HepG2 (cell line): ENCODE measurements around the gene NAP1L1. TPM values are rescaled to one million over a fixed set of nuclear protein-coding genes. Genes with fewer than 3 reads are reported as not detected.

Source experiments
- ATAC-seq: fragments of 200-7000 bp; cut with Tn5 transposase; 3 replicates; pipeline ENCODE4 v1.9.1; 2020; ENCODE audit warnings: mild to moderate bottlenecking, moderate library complexity
- BruUV-seq: library from RNA; stranded (reverse); fragments of 400-500 nt; replicated peaks from 2 replicates; lab custom pipeline; 2021; lab: Mats Ljungman, UMichigan
- CTCF ChIA-PET: fragments of 300-600 bp; formaldehyde crosslinking; extraction: SDS; loops from one replicate; lab custom pipeline; 2021; ENCODE audit warnings: low total read pairs, inconsistent platforms, low intra/inter-chr PET ratio; lab: Yijun Ruan, JAX
- POLR2A ChIA-PET: fragments of 350-600 bp; sonication (Branson Sonifier 250); formaldehyde crosslinking; loops from one replicate; lab custom pipeline; 2020; ENCODE audit warnings: antibody characterized with exemption, inconsistent platforms; lab: Yijun Ruan, JAX
- DNase-seq: peaks from one replicate; pipeline ENCODE4 v3.0.0-alpha.2; 2015; ENCODE audit warnings: low spot score
- FAIRE-seq: peaks from 3 replicates; lab custom pipeline; 2011; peaks lifted over from hg19 to GRCh38; lab: Jason Lieb, UNC
- H2AFZ ChIP-seq: one replicate; pipeline ENCODE4 v1.6.1; 2011; ENCODE audit warnings: low read length, inconsistent platforms
- H3K27ac ChIP-seq: fragments of 300-600 bp; 3 replicates; pipeline ENCODE4 v1.8.0; 2011; ENCODE audit warnings: mixed run types, mild to moderate bottlenecking, mixed read lengths, low read length, inconsistent platforms; ENCODE audit not compliant: insufficient read depth; ENCODE audit errors: extremely low read length
- H3K27me3 ChIP-seq, 2 experiments: fragments of 200-600 bp in 1 of 2; 2 replicates in 1 of 2; 3 replicates in 1 of 2; pipeline versions ENCODE4 v1.6.0 to v1.8.0; 2011; ENCODE audit warnings: low read length in 2 of 2, mild to moderate bottlenecking in 2 of 2, moderate library complexity in 2 of 2, inconsistent platforms in 1 of 2; ENCODE audit not compliant: insufficient read depth in 2 of 2, control insufficient read depth in 1 of 2
- H3K36me3 ChIP-seq, 2 experiments: fragments of 200-600 bp in 1 of 2; replicated peaks in 1 of 2; 2 replicates in 1 of 2; 3 replicates in 1 of 2; pipeline versions ENCODE4 v1.5.1 to v1.8.0; 2011; ENCODE audit warnings: low read length in 2 of 2, inconsistent platforms in 1 of 2; ENCODE audit not compliant: insufficient read depth in 2 of 2, control insufficient read depth in 1 of 2
- H3K4me1 ChIP-seq: 2 replicates; pipeline ENCODE4 v1.5.1; 2012; ENCODE audit warnings: low read length, inconsistent platforms; ENCODE audit not compliant: insufficient read depth
- H3K4me2 ChIP-seq: 2 replicates; pipeline ENCODE4 v1.6.0; 2011; ENCODE audit warnings: low read depth, low read length, inconsistent platforms
- H3K4me3 ChIP-seq, 3 experiments: fragments of 200-600 bp in 1 of 3; sonication (generic), shearing (Covaris generic) in 1 of 3; replicated peaks in 1 of 3; 2 replicates each; pipeline ENCODE4 v1.5.1; 2011 to 2016; ENCODE audit warnings: low read length in 3 of 3, inconsistent platforms in 2 of 3, low read depth in 2 of 3, mild to moderate bottlenecking in 2 of 3, control low read depth in 1 of 3, mixed read lengths in 1 of 3; ENCODE audit not compliant: insufficient read depth in 1 of 3
- H3K79me2 ChIP-seq: one replicate; pipeline ENCODE4 v1.6.1; 2011; ENCODE audit warnings: low read length, inconsistent platforms; ENCODE audit not compliant: insufficient read depth
- H3K9ac ChIP-seq: 2 replicates; pipeline ENCODE4 v1.6.0; 2011; ENCODE audit warnings: mild to moderate bottlenecking, low read depth, low read length, inconsistent platforms; ENCODE audit not compliant: insufficient read depth
- H3K9me3 ChIP-seq: 2 replicates; pipeline ENCODE4 v1.5.1; 2012; ENCODE audit warnings: mild to moderate bottlenecking, low read length
- H4K20me1 ChIP-seq: 2 replicates; pipeline ENCODE4 v1.6.0; 2011; ENCODE audit warnings: inconsistent platforms, mild to moderate bottlenecking, low read length, moderate library complexity; ENCODE audit not compliant: insufficient read depth
- AKNA ChIP-seq: sonication (generic); formaldehyde crosslinking; IDR thresholded peaks from 2 replicates; pipeline ENCODE4 v1.4.0; 2020; ENCODE audit warnings: missing genetic modification reagents, borderline replicate concordance
- ATF7-NPFF ChIP-seq: sonication (generic); formaldehyde crosslinking; IDR thresholded peaks from 2 replicates; pipeline ENCODE4 v1.8.1; 2023; ENCODE audit warnings: mild to moderate bottlenecking, low read depth, missing genetic modification reagents, moderate library complexity
- HNRNPL ChIP-seq: fragments of 200-400 bp; formaldehyde crosslinking; IDR thresholded peaks from 2 replicates; pipeline ENCODE4 v1.6.1; 2017; ENCODE audit warnings: mild to moderate bottlenecking, low read depth, low read length
- MXD4 ChIP-seq: IDR thresholded peaks from 2 replicates; pipeline ENCODE4 v1.6.1; 2016; ENCODE audit warnings: mild to moderate bottlenecking, missing biosample characterization, missing genetic modification reagents
- SOX13 ChIP-seq, 3 experiments: fragments of 450-650 bp in 1 of 3; sonication (generic) in 1 of 3; formaldehyde crosslinking in 1 of 3; IDR thresholded peaks in 2 of 3; conservative IDR thresholded peaks in 1 of 3; 2 replicates each; pipeline versions ENCODE4 v1.5.0 to v1.6.1; 2016 to 2020; ENCODE audit warnings: antibody characterized with exemption in 1 of 3, mild to moderate bottlenecking in 1 of 3, missing compliant biosample characterization in 1 of 3, missing genetic modification reagents in 1 of 3, moderate library complexity in 1 of 3
- XRCC5 ChIP-seq: fragments of 200-400 bp; formaldehyde crosslinking; optimal IDR thresholded peaks from 2 replicates; pipeline ENCODE3; 2017; ENCODE audit warnings: mild to moderate bottlenecking, low read length
- ZNF737 ChIP-seq: sonication (generic); formaldehyde crosslinking; IDR thresholded peaks from 2 replicates; pipeline ENCODE4 v1.5.0; 2020; ENCODE audit warnings: missing genetic modification reagents, mild to moderate bottlenecking, borderline replicate concordance
- ZSCAN21 ChIP-seq: sonication (generic); formaldehyde crosslinking; IDR thresholded peaks from 2 replicates; pipeline ENCODE4 v1.8.0; 2022; ENCODE audit warnings: mild to moderate bottlenecking, missing genetic modification reagents, moderate library complexity, borderline replicate concordance
- WGBS: methylation state at CpG from one replicate; pipeline ENCODE4 v1.1.6; 2017; ENCODE audit warnings: low lambda C conversion rate; 5-methylcytosine and 5-hydroxymethylcytosine counted together
- in situ Hi-C: cut with HindIII; loops from 2 replicates; pipeline ENCODE4 v1.10.0; 2017; ENCODE audit warnings: low pct_unique_long_range_greater_than_20kb; ENCODE audit not compliant: extremely low pct_ligation_motif_present
- intact Hi-C: fragments of 100-400 bp; cut with micrococcal nuclease; formaldehyde crosslinking; loops from one replicate; pipeline ENCODE4 v1.10.0; 2022; ENCODE audit not compliant: unreplicated experiment
- polyA plus RNA-seq, 8 experiments: library from polyadenylated mRNA; depleted of rRNA in 3 of 8; stranded (reverse) in 7 of 8; unstranded in 1 of 8; fragments of >200 nt; fragmentation: Illumina TruSeq in 4 of 8; extraction: Trizol in 4 of 8; gene quantifications; 2 replicates each; pipeline versions ENCODE4 v1.2.1 to v1.2.3, GENCODE V29; 2011 to 2016; ENCODE audit warnings: low read depth in 4 of 8, missing spikeins in 1 of 8, mixed read lengths in 1 of 8; ENCODE audit not compliant: insufficient read depth in 1 of 8
- total RNA-seq, 5 experiments: library from RNA; depleted of rRNA; stranded (reverse); fragments of >200 nt; fragmentation: Illumina TruSeq; extraction: Trizol; gene quantifications; 2 replicates each; pipeline ENCODE4 v1.2.3, GENCODE V29; 2016; ENCODE audit warnings: low read depth in 1 of 5
- TF ChIP-seq, protein P1 (sequence below): sonication (generic); formaldehyde crosslinking; IDR thresholded peaks from 2 replicates; pipeline ENCODE4 v1.8.0; 2022; ENCODE audit warnings: missing genetic modification reagents, mild to moderate bottlenecking, inconsistent platforms, borderline replicate concordance
- TF ChIP-seq, protein P2 (sequence below): IDR thresholded peaks from 2 replicates; pipeline ENCODE4 v1.6.1; 2016; ENCODE audit warnings: low read depth
- TF ChIP-seq, protein P3 (sequence below): sonication (generic); formaldehyde crosslinking; IDR thresholded peaks from 2 replicates; pipeline ENCODE4 v1.5.0; 2020; ENCODE audit warnings: missing genetic modification reagents

NAP1L1 gene
- total and polyA plus RNA-seq, 2 of the 13 experiments (the other 11 are each of a cell fraction or from before 2014, with no cell fraction given), result 207 to 309 TPM

DNA sequence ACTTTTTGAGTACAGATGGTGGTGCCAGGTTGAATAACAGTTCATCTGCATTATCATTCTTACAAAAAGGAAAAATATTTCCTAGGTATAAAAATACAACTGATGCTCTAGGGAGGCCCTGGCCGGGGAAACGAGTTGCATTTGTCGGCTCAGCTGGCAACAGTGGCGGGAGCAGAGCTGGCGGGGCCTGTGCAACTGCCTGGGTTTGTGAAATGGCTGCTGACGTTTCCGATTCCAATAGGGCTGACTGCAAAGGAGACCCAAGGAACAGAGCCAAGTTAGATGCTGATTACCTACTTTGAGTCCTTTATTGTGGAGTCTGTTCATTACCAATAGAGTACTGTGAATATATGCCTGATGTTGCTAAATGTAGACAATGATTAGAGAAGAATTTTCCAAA, 27.2 kb downstream of the NAP1L1 start (continued):
- TF ChIP-seq AKNA (CRISPR knock-in tag), result no peak
- TF ChIP-seq MXD4 (CRISPR knock-in tag), result no peak
- TF ChIP-seq, protein P1, sequence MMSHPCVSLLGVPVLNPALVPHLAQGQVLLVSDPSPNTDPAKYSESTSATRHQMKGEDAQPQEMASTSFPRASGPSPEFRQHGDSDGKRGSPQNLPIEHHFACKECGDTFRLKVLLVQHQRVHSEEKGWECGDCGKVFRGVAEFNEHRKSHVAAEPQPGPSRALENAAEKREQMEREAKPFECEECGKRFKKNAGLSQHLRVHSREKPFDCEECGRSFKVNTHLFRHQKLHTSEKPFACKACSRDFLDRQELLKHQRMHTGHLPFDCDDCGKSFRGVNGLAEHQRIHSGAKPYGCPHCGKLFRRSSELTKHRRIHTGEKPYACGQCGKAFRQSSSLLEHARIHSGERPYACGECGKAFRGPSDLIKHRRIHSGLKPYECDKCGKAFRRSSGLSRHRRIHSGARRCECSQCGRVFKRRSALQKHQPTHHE (CRISPR knock-in tag), result no peak
- TF ChIP-seq ZNF737, result no peak
- no peak for TF ChIP-seq ZSCAN21 (CRISPR knock-in tag)
- no peak for TF ChIP-seq ATF7-NPFF

- CTCF ChIA-PET, result no interaction called here
- DNase-seq (no peak), ATAC-seq (no peak), FAIRE-seq (no peak)
- in situ Hi-C loops, result no loop called here
- no peaks in the 10 kb centered on the region for H3K9me3 ChIP-seq
- POLR2A ChIA-PET, result no interaction called here
- 94% methylated on average over 2 of the region's 2 CpGs for WGBS
- TF ChIP-seq SOX13 (IDR thresholded peaks at IDR 0.05) (no peak), SOX13 (CRISPR knock-in tag; conservative IDR thresholded peaks at IDR 0.05 in 1 of 2, IDR thresholded peaks at IDR 0.05 in 1 of 2) (no peak), XRCC5 (no peak), HNRNPL (no peak)
- TF ChIP-seq, protein P2, sequence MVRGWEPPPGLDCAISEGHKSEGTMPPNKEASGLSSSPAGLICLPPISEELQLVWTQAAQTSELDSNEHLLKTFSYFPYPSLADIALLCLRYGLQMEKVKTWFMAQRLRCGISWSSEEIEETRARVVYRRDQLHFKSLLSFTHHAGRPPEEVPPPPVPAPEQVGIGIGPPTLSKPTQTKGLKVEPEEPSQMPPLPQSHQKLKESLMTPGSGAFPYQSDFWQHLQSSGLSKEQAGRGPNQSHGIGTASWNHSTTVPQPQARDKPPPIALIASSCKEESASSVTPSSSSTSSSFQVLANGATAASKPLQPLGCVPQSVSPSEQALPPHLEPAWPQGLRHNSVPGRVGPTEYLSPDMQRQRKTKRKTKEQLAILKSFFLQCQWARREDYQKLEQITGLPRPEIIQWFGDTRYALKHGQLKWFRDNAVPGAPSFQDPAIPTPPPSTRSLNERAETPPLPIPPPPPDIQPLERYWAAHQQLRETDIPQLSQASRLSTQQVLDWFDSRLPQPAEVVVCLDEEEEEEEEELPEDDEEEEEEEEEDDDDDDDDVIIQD (CRISPR knock-in tag), result no peak
- TF ChIP-seq, protein P3, sequence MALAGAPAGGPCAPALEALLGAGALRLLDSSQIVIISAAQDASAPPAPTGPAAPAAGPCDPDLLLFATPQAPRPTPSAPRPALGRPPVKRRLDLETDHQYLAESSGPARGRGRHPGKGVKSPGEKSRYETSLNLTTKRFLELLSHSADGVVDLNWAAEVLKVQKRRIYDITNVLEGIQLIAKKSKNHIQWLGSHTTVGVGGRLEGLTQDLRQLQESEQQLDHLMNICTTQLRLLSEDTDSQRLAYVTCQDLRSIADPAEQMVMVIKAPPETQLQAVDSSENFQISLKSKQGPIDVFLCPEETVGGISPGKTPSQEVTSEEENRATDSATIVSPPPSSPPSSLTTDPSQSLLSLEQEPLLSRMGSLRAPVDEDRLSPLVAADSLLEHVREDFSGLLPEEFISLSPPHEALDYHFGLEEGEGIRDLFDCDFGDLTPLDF, result no peak
- H4K20me1 ChIP-seq, result 0 out of 2 replicates have a peak, but pooled peaks cover under 1% of the 10 kb centered on the region
- H2AFZ ChIP-seq, result no peak overlapping the region
- no peak overlapping the region for H3K27ac ChIP-seq
- H3K36me3 ChIP-seq, result peaks cover 19 to 59% of the 10 kb centered on the region in 2 experiments
- intact Hi-C loops, result no loop called here
- H3K4me2 ChIP-seq, result no peak overlapping the region
- H3K4me1 ChIP-seq, result no peaks in the 10 kb centered on the region
- no peak overlapping the region for H3K9ac ChIP-seq
- no peaks in the 10 kb centered on the region for H3K79me2 ChIP-seq
- no peaks in the 10 kb centered on the region for H3K27me3 ChIP-seq
- H3K4me3 ChIP-seq, result no peak overlapping the region
- no TSS peak for BruUV-seq
Observed at GRCh38 chr12:76055393-76055792, 29.1 kb downstream of the NAP1L1 start.
